Measurements from ENCODE around the gene TBCB. TPM values are rescaled to one million over a fixed set of nuclear protein-coding genes. Genes with fewer than 3 reads are reported as not detected.

Gene TBCB
- total and polyA plus RNA-seq, 9 of the 15 experiments (the other 6 are each of a cell fraction or from before 2014, with no cell fraction given), result 3.5 to 115 (median 58.9) TPM

- TF ChIP-seq JUND (IDR thresholded peaks at IDR 0.05; ENCODE audit: borderline replicate concordance, low read depth, low read length), result peak; percentile 92
- TF ChIP-seq JUND (tag; IDR thresholded peaks at IDR 0.05; ENCODE audit: borderline replicate concordance, low read depth, low read length), result peak; percentile 84; the same call in 1 of the 3 replicates
- no peak for TF ChIP-seq CCAR2 (IDR thresholded peaks at IDR 0.05; ENCODE audit: low read depth, low read length)
- TF ChIP-seq THAP12 (CRISPR knock-in tag; IDR thresholded peaks at IDR 0.05), result peak; percentile 92
- no peak for TF ChIP-seq DNMT1 (IDR thresholded peaks at IDR 0.05)
- no peak for TF ChIP-seq HMG20B (CRISPR knock-in tag; IDR thresholded peaks at IDR 0.05)
- TF ChIP-seq USF2 (CRISPR knock-in tag; IDR thresholded peaks at IDR 0.05), result no peak
- peak; percentile 80; the same call in 1 of the 2 replicates for TF ChIP-seq ZBTB9 (CRISPR knock-in tag; IDR thresholded peaks at IDR 0.05)
- TF ChIP-seq HNRNPH1 (optimal IDR thresholded peaks at IDR 0.05; ENCODE audit: low read depth, low read length), result no peak
- peak in 1 of 2 experiments; percentile 64; a peak in 1 of 4 replicates for TF ChIP-seq NONO (IDR thresholded peaks at IDR 0.05; ENCODE audit: low read depth in 2 of 2, low read length in 1 of 2)
- TF ChIP-seq POLR2H (tag; IDR thresholded peaks at IDR 0.05; ENCODE audit: low read depth), result peak; percentile 77; the same call in 1 of the 2 replicates
- TF ChIP-seq ARID1B (IDR thresholded peaks at IDR 0.05), result peak; percentile 50
- no peak for TF ChIP-seq POLR3G (IDR thresholded peaks at IDR 0.05; ENCODE audit: extremely low read depth, insufficient read length, insufficient replicate concordance)
- no peak for TF ChIP-seq STAT5A (IDR thresholded peaks at IDR 0.05; ENCODE audit: borderline replicate concordance, low read length)
- no peak for TF ChIP-seq XRCC4 (IDR thresholded peaks at IDR 0.05; ENCODE audit: extremely low read depth, insufficient read depth, insufficient read length)
- TF ChIP-seq MCM3 (IDR thresholded peaks at IDR 0.05), result no peak
- TF ChIP-seq PREB (CRISPR knock-in tag; IDR thresholded peaks at IDR 0.05), result 0 out of 2 replicates have a peak, but pooled peaks have one; percentile 84
- TF ChIP-seq GABPB1 (CRISPR knock-in tag; IDR thresholded peaks at IDR 0.05), result peak; percentile 76
- TF ChIP-seq CCNT2 (IDR thresholded peaks at IDR 0.05; ENCODE audit: borderline replicate concordance, extremely low read depth, insufficient read length, low read depth, low read length), result peak; percentile 98
- TF ChIP-seq SIN3B (IDR thresholded peaks at IDR 0.05; ENCODE audit: low read depth), result 0 out of 2 replicates have a peak, but pooled peaks have one; percentile 10
- peak; percentile 98 for TF ChIP-seq TOE1 (IDR thresholded peaks at IDR 0.05; ENCODE audit: borderline replicate concordance)
- no peak for TF ChIP-seq TOE1 (CRISPR knock-in tag; IDR thresholded peaks at IDR 0.05; ENCODE audit: borderline replicate concordance, low read depth)
- TF ChIP-seq DACH1 (IDR thresholded peaks at IDR 0.05; ENCODE audit: partially characterized antibody), result no peak
Measured at GRCh38 chr19:36139473-36140303, 24.4 kb downstream of the TBCB start, which contains the start of gene CAPNS1 (continued).

Measured in K562 (cell line).